Astrocyte (in vitro differentiated cells and primary cell): ENCODE results near the gene DDC. TPM values are rescaled to one million over a fixed set of nuclear protein-coding genes. Genes with fewer than 3 reads are reported as not detected.
"Not testable (repeated sequence)": the region's sequence is repeated elsewhere in the genome, so short reads cannot be mapped to it uniquely, and the experiment has no call there.

Experiments used
- DNase-seq: peaks from one replicate; pipeline ENCODE4 v3.0.0-alpha.2; 2010; ENCODE audit warnings: low read depth
- FAIRE-seq: peaks from 2 replicates; lab custom pipeline; 2011; peaks lifted over from hg19 to GRCh38; lab: Jason Lieb, UNC
- H2AFZ ChIP-seq: 2 replicates; pipeline ENCODE4 v1.6.0; 2012; ENCODE audit warnings: low read depth, low read length, inconsistent platforms
- H3K27ac ChIP-seq: 2 replicates; pipeline ENCODE4 v1.5.1; 2011; ENCODE audit warnings: low read depth, low read length, inconsistent platforms
- H3K27me3 ChIP-seq: 2 replicates; pipeline ENCODE4 v1.6.0; 2011; ENCODE audit warnings: low read length, inconsistent platforms; ENCODE audit not compliant: insufficient read depth
- H3K36me3 ChIP-seq: 2 replicates; pipeline ENCODE4 v1.5.1; 2011; ENCODE audit warnings: low read length, inconsistent platforms; ENCODE audit not compliant: insufficient read depth
- H3K4me1 ChIP-seq: 2 replicates; pipeline ENCODE4 v1.5.1; 2011; ENCODE audit warnings: low read length, inconsistent platforms; ENCODE audit not compliant: insufficient read depth
- H3K4me2 ChIP-seq: 2 replicates; pipeline ENCODE4 v1.6.0; 2012; ENCODE audit warnings: low read length, inconsistent platforms
- H3K4me3 ChIP-seq: 2 replicates; pipeline ENCODE4 v1.5.1; 2011; ENCODE audit warnings: low read depth, mild to moderate bottlenecking, low read length, inconsistent platforms; ENCODE audit not compliant: insufficient read depth
- H3K79me2 ChIP-seq: 2 replicates; pipeline ENCODE4 v1.6.0; 2012; ENCODE audit warnings: mild to moderate bottlenecking, low read length, inconsistent platforms; ENCODE audit not compliant: insufficient read depth
- H3K9ac ChIP-seq: 2 replicates; pipeline ENCODE4 v1.6.0; 2012; ENCODE audit warnings: mild to moderate bottlenecking, low read length, inconsistent platforms
- H3K9me3 ChIP-seq: 2 replicates; pipeline ENCODE4 v1.5.1; 2012; ENCODE audit warnings: low read depth, mild to moderate bottlenecking, low read length, inconsistent platforms; ENCODE audit not compliant: insufficient read depth
- H4K20me1 ChIP-seq: 2 replicates; pipeline ENCODE4 v1.6.0; 2012; ENCODE audit warnings: low read length, inconsistent platforms; ENCODE audit not compliant: insufficient read depth
- H3K27ac Mint-ChIP-seq: one replicate; pipeline ENCODE4 v1.8.0; 2021; ENCODE audit warnings: mild to moderate bottlenecking, mixed read lengths; ENCODE audit not compliant: unreplicated experiment
- H3K27me3 Mint-ChIP-seq: one replicate; pipeline ENCODE4 v1.8.0; 2021; ENCODE audit warnings: low read depth, mixed read lengths; ENCODE audit not compliant: unreplicated experiment
- H3K36me3 Mint-ChIP-seq: one replicate; pipeline ENCODE4 v1.8.0; 2021; ENCODE audit warnings: low read depth, mixed read lengths; ENCODE audit not compliant: unreplicated experiment
- H3K4me1 Mint-ChIP-seq: one replicate; pipeline ENCODE4 v1.8.0; 2021; ENCODE audit warnings: low read depth, mixed read lengths; ENCODE audit not compliant: unreplicated experiment
- H3K4me3 Mint-ChIP-seq: one replicate; pipeline ENCODE4 v1.8.0; 2021; ENCODE audit warnings: mild to moderate bottlenecking, moderate library complexity, mixed read lengths; ENCODE audit not compliant: unreplicated experiment
- H3K9me3 Mint-ChIP-seq: one replicate; pipeline ENCODE4 v1.8.0; 2021; ENCODE audit warnings: mild to moderate bottlenecking, mixed read lengths; ENCODE audit not compliant: unreplicated experiment
- CTCF ChIP-seq: IDR thresholded peaks from 2 replicates; pipeline ENCODE4 v1.5.1; 2011; ENCODE audit warnings: low read depth, mild to moderate bottlenecking, inconsistent platforms, low read length, moderate library complexity; ENCODE audit not compliant: insufficient read depth
- EZH2 ChIP-seq: IDR thresholded peaks from 2 replicates; pipeline ENCODE4 v1.6.1; 2012; ENCODE audit warnings: mild to moderate bottlenecking, low read length, inconsistent platforms; ENCODE audit not compliant: insufficient read depth
- total RNA-seq: library from RNA; stranded (reverse); gene quantifications from 2 replicates; pipeline ENCODE4 v1.2.1, GENCODE V29; 2021

DDC gene
- total RNA-seq, 1 donor from 2014 or later: not detected

GRCh38 chr7:50458651-50459050 is 106.6 kb downstream of the DDC start:
- not testable (repeated sequence) for H3K4me1 Mint-ChIP-seq, H3K27ac Mint-ChIP-seq, H3K4me3 ChIP-seq, H3K36me3 ChIP-seq, H3K9me3 ChIP-seq, H4K20me1 ChIP-seq, H3K27me3 Mint-ChIP-seq, H3K27ac ChIP-seq, H2AFZ ChIP-seq, H3K4me2 ChIP-seq, FAIRE-seq, H3K9me3 Mint-ChIP-seq, DNase-seq, H3K79me2 ChIP-seq, H3K9ac ChIP-seq, H3K4me1 ChIP-seq, H3K4me3 Mint-ChIP-seq, H3K36me3 Mint-ChIP-seq
- peaks cover 12% of the 10 kb centered on the region for H3K27me3 ChIP-seq

GRCh38 chr7:50456371-50457123 is 108.7 kb downstream of the DDC start:
- H2AFZ ChIP-seq: no peak overlapping the region
- H3K79me2 ChIP-seq: no peaks in the 10 kb centered on the region
- H3K27ac Mint-ChIP-seq: no peak overlapping the region
- no peak overlapping the region for H3K4me3 ChIP-seq
- H3K4me1 ChIP-seq: no peaks in the 10 kb centered on the region
- no peaks in the 10 kb centered on the region for H4K20me1 ChIP-seq
- H3K4me3 Mint-ChIP-seq: no peak overlapping the region
- H3K27ac ChIP-seq: no peak overlapping the region
- FAIRE-seq (no peak), DNase-seq (no peak)
- H3K9ac ChIP-seq: no peak overlapping the region
- TF ChIP-seq EZH2: no peak
- no peaks in the 10 kb centered on the region for H3K4me1 Mint-ChIP-seq
- H3K36me3 Mint-ChIP-seq: peaks cover 3% of the 10 kb centered on the region
- H3K36me3 ChIP-seq: no peaks in the 10 kb centered on the region
- no peaks in the 10 kb centered on the region for H3K9me3 ChIP-seq
- peaks cover 12% of the 10 kb centered on the region for H3K27me3 Mint-ChIP-seq
- no peak overlapping the region for H3K4me2 ChIP-seq
- H3K9me3 Mint-ChIP-seq: peaks cover 2% of the 10 kb centered on the region
- H3K27me3 ChIP-seq: peaks cover 12% of the 10 kb centered on the region

GRCh38 chr7:50455658-50456057 is 109.5 kb downstream of the DDC start:
- Histone ChIP-seq H4K20me1 (no peaks in the 10 kb centered on the region), H3K9ac (no peak overlapping the region), H2AFZ (no peak overlapping the region), H3K4me2 (no peak overlapping the region), H3K9me3 (no peaks in the 10 kb centered on the region), H3K36me3 (no peaks in the 10 kb centered on the region), H3K27ac (no peak overlapping the region), H3K79me2 (no peaks in the 10 kb centered on the region), H3K4me1 (peaks cover 3% of the 10 kb centered on the region), H3K4me3 (no peak overlapping the region), H3K27me3 (peaks cover 12% of the 10 kb centered on the region)
- Mint-ChIP-seq H3K4me1 (no peaks in the 10 kb centered on the region), H3K36me3 (peaks cover 3% of the 10 kb centered on the region), H3K9me3 (peaks cover 2% of the 10 kb centered on the region), H3K27me3 (peaks cover 12% of the 10 kb centered on the region), H3K27ac (no peak overlapping the region), H3K4me3 (no peak overlapping the region)
- no peak for DNase-seq
- FAIRE-seq: no peak
- TF ChIP-seq CTCF (no peak), EZH2 (no peak)
